AG09319 (cell line): ENCODE data around the gene CNPPD1.
A peak's percentile ranks its signal among the peaks of the same experiment; 100 is the strongest.

ENCODE experiments used
- DNase-seq: peaks from one replicate; pipeline ENCODE4 v3.0.0-alpha.2; 2010; ENCODE audit warnings: low read depth; ENCODE audit errors: extremely low read depth
- TF ChIP-seq, protein P1 (sequence below): IDR thresholded peaks from 2 replicates; pipeline ENCODE4 v1.5.1; 2011; ENCODE audit warnings: low read depth, mild to moderate bottlenecking, inconsistent platforms, low read length, moderate library complexity

The CNPPD1 gene

DNA sequence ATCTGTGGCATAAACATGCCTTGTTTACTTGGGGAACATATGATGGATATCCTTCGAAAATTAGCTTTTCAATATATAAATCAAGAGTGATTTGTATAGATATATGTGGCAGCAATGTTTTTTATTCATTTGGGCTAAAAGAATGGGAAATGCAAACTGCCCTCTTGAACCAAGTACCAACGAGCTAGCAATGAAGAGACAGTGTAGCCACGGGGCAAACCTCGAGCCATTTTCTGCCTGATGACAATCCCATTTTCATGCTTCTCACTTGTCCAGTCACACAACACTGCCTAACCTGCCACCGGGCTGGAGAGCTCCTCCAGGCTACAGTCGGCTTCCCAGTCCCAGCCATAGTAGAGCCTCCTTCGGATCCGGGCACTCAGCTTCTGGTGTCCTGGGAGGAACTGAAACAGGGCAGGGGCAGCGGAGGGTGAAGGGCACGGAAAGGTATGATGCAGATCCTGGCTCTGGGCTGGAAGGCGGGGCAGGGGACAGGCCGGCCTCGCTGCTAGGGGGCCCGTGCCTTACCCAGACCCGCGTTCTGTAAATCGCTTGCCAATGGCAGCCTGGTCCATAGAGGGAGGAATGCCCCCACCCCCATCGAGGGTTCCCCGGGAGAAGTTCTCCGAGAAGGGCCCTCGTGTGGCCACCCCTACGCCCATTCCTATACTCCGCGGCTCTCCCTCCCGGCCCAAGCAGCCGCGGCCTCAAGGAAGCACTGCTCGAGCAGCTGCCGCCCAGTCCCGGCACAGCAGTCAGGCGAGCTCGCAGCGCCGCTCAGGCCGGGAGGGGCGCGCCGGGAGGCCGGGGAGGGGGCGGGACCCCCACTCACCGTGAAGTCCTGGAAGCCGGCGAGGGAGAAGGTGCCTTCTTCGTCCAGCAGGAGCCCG is 552 bp downstream of the CNPPD1 start:
- no peak for DNase-seq
- TF ChIP-seq, protein P1, sequence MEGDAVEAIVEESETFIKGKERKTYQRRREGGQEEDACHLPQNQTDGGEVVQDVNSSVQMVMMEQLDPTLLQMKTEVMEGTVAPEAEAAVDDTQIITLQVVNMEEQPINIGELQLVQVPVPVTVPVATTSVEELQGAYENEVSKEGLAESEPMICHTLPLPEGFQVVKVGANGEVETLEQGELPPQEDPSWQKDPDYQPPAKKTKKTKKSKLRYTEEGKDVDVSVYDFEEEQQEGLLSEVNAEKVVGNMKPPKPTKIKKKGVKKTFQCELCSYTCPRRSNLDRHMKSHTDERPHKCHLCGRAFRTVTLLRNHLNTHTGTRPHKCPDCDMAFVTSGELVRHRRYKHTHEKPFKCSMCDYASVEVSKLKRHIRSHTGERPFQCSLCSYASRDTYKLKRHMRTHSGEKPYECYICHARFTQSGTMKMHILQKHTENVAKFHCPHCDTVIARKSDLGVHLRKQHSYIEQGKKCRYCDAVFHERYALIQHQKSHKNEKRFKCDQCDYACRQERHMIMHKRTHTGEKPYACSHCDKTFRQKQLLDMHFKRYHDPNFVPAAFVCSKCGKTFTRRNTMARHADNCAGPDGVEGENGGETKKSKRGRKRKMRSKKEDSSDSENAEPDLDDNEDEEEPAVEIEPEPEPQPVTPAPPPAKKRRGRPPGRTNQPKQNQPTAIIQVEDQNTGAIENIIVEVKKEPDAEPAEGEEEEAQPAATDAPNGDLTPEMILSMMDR, result peak; percentile 11

DNA sequence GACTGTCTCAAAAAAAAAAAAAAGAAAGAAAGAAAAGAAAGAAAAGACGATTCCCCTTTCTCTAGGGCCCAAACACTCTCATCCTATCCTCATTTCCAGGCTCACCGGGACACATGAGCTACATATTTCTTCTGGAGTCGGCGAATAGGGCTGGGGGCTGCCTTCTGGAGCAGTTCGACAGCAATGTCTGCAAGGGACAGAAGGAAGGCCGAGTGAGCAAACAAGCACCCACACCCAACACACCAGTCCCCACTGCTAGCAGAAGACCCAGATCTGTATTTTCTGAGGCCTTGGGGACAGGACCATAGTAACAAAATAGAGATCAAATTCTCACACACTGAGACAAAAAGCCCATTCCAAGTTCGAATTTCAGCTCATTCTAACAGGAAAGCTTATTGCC is 1.2 kb downstream of the CNPPD1 start:
- TF ChIP-seq, protein P1, result no peak
- no peak for DNase-seq

DNA sequence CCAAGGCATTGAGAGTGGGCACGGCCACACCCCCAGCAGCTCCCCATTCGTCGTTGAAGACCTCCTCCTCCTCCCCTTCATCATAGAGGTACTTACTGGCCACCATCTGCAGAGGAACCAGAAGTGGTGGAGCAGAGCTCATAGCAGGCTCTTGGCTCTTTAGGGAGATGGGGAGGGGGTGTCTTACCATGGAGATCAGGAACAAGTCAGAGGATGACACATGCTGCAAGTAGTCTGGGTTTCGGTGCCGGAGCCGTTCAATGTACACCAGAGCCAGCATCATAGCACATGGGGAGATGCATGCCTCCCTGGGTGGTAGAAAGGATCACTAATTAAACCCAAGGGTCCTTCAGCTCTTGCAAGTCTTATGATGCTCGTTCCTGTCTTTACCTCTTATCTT is 1.9 kb downstream of the CNPPD1 start:
- no peak for DNase-seq
- TF ChIP-seq, protein P1, result no peak

DNA sequence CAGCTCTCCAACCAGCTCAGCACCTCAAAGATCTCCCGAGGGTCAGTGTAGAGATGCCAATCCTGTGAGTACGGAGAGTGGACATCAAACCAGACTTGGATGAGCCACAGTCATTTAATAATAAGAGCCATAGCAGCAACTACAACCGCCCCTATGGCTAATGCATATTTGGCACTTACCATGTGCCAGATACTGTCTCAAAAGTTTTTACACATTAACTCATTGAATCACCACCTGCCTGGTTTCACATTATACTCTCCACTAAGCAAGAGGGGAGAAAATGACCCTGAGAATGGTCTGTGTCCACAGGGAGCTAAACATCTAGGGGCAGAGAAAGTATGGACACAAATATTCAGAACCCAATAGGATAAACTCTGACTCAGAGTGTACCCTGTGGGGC is 2.6 kb downstream of the CNPPD1 start:
- TF ChIP-seq, protein P1, result no peak
- DNase-seq, result no peak

DNA sequence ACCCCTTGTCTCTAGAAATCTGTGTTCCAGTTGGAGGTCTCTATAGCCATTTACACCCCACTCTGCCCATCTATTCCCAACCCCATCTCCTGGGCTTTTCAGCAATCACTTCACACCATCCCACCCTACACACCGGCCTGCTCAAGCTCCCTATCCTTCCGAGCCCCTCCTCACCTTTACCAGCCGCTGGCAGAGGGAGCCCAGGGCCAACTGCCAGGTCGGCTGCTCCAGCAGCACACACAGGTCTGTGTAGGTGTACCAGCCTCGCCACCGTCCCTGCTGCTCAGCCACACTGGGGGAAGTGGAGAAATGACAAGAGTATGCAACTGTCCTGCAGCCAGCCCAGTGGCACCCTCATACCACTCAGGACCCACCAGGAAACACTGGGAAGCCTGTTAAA is 3.5 kb downstream of the CNPPD1 start:
- no peak for DNase-seq
- TF ChIP-seq, protein P1, result no peak

DNA sequence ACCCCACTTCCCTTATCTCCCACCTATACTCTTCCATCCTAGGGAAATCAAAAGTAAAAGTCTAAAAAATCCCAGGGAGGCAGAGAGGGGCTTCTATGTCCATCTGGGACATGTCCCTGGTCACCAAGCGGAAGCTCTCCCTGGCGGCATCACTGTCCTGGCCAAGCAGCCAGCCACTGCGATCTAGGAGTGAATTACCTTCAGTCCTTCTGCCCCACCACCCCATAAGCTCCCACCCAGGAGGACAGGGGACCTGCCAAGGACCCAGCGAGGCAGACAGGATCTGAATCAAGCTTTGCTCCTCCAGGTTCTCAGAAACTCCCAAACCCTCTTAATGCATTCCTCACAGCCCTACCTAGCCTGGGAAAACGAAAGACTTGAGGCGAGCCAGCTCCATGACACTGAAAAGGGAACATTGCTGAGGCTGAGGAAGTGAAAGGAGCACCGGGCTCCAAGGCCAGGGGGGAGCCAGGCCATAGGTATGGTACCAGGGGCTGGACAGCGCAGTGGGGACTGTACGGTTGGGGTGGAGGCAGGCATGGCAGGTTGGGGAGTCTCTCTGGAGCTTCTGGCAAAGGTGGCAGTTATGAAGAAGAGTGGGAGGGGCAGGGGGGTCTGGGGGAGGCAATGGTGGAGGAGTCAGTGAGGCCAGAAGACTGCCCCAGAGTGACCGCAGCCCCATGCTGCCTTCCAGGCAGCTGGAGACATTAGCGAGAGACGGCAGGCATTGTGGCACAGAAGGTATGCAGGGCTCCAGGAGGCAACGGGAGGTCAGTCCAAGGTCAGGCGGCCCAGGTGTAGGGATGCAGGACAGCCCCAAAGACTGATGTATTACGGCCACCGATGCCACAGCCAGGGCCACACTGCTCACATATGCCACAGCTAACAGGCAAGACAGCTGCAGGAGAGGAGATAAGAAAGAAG is 4.2 kb downstream of the CNPPD1 start:
- TF ChIP-seq, protein P1, result no peak
- no peak for DNase-seq

DNA sequence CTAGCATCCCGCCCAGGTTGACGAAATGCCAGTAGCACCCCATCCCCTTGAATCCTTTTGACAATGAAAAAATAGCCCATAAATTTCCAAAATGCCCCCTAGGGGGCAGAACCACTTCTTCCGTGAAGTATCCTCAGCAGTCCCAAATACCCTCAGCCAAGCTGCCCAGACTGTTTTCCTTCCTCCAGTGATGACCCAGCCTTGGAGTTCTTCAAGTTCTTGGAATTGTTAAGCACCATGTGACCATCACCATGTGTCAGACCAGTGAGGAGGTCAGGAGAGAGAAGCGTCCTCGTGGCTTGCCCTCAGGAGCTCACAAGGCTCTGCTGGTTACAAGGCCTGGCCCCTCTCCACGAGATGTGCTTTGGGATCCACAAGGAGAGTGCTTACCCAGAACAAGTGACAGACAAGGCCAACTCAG is 5.5 kb downstream of the CNPPD1 start:
- peak; percentile 63 for DNase-seq
- TF ChIP-seq, protein P1, result peak; percentile 69
